Daoy (cell line): ENCODE measurements around the gene HNRNPDL. TPM values are rescaled to one million over a fixed set of nuclear protein-coding genes. Genes with fewer than 3 reads are reported as not detected.
"Not testable (repeated sequence)": the region's sequence is repeated elsewhere in the genome, so short reads cannot be mapped to it uniquely, and the experiment has no call there.

ENCODE experiments used
- DNase-seq: peaks from one replicate; pipeline ENCODE4 v3.0.0-alpha.2; 2015; ENCODE audit warnings: low read depth
- total RNA-seq: library from RNA; depleted of rRNA; stranded (reverse); fragments of >200 nt; shearing (Covaris generic); gene quantifications from 2 replicates; pipeline ENCODE4 v1.2.3, GENCODE V29; 2014; rRNA removed

Gene HNRNPDL
- total RNA-seq, 1 experiment from 2014 or later: 206 TPM

DNA sequence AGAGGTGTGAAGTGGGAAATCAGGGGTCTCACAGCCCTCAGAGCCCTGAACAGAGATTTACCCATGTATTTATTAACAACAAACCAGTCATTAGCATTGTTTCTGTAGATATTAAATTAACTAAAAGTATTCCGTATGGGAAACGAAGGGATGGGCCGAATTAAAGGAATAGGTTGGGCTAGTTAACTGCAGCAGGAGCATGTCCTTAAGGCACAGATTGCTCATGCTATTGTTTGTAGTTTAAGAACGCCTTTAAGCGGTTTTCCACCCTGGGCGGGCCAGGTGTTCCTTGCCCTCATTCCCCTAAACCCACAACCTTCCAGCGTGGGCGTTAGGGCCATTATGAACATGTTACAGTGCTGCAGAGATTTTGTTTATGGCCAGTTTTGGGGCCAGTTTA is 44.0 kb downstream of the HNRNPDL start:
- not testable (repeated sequence) for DNase-seq

GRCh38 chr4:82382751-82383150 is 47.5 kb downstream of the HNRNPDL start:
- DNase-seq: no peak

DNA sequence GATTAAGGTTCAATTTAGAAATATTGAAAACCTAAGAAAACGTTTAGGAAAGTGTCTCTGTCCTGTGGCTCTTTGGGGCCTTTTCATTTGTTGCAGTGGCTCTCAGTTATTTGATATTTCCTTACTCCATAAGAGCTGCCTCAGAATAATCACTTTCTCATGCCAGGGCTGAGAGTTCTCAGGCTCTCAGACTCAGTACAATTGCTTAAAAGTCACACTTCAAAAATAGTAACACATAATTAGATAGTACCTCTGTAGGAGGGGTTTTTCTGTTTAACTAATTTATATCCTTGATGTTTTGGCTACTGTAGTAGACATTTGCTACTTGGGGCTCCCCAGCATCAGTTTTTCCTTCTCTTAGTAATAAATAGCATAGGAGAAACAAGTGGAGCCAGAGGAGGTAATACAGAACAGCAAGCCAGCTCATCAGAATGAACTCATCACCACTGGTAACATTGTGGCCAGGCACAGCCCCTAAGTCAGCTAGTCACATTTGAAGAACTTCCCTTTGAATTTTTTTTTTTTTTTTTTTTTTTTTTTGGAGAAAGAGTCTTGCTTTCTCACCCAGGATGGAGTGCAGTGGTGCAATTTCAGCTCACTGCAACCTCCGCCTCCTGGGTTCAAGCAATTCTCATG is 48.5 kb downstream of the HNRNPDL start:
- no peak for DNase-seq

GRCh38 chr4:82381235-82381634 is 49.0 kb downstream of the HNRNPDL start:
- no peak for DNase-seq

DNA sequence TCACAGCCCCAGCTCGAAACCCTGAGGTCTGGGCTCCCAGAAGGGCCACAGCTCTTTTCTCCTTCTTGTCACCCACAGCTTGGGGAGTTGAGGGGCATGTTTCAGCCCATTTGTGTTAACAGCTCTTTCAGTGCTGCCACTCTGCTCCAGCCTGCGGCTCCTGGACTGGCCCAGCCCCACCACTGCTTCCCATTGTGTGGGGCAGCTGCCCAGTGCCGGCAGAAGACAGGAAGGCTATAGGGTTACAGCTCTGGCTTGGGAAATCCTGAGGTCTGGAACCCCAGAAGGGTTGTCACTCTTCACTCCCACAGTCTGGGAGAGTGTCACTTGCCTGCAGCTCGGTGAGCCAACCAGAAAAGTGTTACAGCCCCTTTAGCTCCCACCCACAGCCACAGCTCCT is 49.4 kb downstream of the HNRNPDL start:
- DNase-seq: no peak

- no peak for DNase-seq
These were observed 49.9 kb downstream of the HNRNPDL start for GRCh38 chr4:82380344-82380743.

DNA sequence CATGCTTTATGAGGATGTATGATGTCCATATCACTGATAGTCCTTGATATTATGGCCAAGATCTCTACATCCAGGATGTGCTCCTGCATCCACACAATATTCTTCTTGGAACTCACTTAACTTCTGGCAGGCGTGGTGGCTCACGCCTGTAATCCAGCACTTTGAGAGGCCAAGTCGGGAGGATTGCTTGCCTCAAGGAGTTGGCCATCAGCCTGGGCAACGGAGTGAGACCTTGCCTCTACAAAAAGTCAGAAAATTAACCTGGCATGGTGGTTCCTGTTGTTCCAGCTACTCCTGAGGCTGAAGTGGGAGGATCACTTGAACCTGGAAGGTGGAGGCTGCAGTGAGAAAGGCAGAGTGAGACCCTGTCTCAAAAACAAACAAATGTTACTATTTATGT is 54.2 kb downstream of the HNRNPDL start:
- no peak for DNase-seq

DNA sequence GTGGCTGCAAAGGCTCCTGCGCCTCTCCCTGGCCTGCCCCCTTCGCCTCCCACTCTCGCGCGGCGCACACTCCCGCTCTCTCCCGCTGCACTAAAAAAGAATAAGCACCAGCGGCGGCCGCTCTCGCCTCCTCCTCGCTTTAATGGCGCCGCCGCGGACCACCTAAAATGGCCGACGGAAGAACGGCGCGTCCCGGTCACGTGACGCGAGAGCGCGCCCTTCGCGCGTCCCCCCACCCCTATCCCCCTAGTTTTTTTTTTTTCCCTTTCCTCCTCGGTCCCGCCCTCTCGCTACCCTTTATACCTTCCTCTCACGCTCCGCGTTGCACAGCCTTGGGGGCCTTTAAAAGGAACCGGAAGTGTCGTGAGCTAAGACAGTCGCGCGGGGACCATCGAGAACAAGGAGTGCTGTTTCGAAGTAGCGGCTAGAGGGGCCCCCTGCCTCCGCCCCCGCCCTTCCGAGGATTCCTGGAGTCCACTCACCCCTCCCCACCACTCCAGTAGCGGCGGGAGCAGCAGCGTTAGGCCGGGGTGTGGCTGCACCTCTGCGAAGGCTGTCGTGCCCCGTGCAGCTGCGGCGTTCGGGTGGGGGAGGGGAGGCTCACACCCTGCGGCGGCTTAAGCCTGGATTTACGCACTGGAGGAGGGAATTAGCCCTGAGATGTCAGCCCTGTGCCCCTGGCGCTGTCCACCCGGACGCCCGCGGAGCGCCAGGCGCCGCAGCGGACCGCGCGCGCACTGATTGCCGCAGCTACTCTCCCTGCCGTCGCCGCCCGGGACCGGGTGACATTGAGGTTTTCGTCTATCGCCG is 56.2 kb downstream of the HNRNPDL start, which contains the start of gene HNRNPD:
Gene HNRNPD, minus strand, starts transcription at position 176 of the 810 bp plus-strand sequence. CDS start 313 bp downstream, outside the sequence.
- DNase-seq: peak; percentile 96

DNA sequence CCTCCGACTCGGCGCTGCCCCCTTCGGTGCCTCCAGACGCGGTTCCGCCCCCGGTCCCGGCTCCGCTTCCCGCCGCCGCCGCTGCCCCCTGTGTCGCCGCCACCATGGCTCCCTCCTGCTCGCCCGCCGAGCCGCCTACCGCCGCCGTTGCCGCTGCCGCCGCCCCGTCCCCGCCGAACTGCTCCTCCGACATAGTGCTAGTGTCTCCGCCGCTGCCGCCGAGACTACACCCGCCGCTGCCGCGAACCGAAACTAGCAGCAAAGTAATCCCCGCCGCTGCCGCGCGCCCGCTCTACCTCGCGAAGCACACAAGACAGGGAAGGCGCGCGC is 56.8 kb downstream of the HNRNPDL start:
- no peak for DNase-seq

Other genes with a start within 250 kb of the HNRNPDL start
- gene HNRNPD, start 56.5 kb downstream of the HNRNPDL start, total RNA-seq: 38.6 and 40.2 TPM in 2 replicates
- 28.2 and 29.8 TPM in 2 replicates for gene ENOPH1, start 128 bp upstream of the HNRNPDL start, total RNA-seq
- gene TMEM150C, start 131.5 kb upstream of the HNRNPDL start, total RNA-seq: 0.36 and 1.9 TPM in 2 replicates